ENCODE results near the gene THUMPD2. TPM values are rescaled to one million over a fixed set of nuclear protein-coding genes. Genes with fewer than 3 reads are reported as not detected.

Gene THUMPD2
- polyA plus RNA-seq, 1 donor from 2014 or later: 24.7 TPM

DNA sequence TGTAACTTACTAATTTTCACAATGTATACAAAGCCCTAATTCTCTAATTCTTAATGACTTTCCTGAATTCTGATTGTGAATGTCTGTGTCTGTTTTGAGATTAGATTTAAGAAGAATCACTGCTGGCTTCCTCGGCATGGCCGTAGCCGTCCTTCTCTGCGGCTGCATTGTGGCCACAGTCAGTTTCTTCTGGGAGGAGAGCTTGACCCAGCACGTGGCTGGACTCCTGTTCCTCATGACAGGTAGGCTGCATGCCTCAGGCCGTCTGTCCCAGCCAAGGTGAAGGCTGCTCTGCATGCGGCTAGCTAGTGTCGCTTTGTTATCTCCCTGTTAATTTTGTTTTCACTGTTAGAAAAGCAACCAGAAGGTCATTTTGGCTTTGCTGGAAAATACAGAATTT, 72.1 kb downstream of the THUMPD2 start:
- no peaks in the 10 kb centered on the region for H3K9me3 ChIP-seq (ENCODE audit: low read length)
- no peaks in the 10 kb centered on the region for H3K27me3 ChIP-seq (ENCODE audit: insufficient read depth, low read depth, low read length)
- no peaks in the 10 kb centered on the region for H3F3A ChIP-seq (ENCODE audit: insufficient read depth, low read length, poor library complexity, severe bottlenecking)
- H3K79me2 ChIP-seq (replicated peaks; ENCODE audit: insufficient read depth, low read length): peaks cover 8% of the 10 kb centered on the region
- no peak overlapping the region for H3K4me2 ChIP-seq (ENCODE audit: low read length)
- no peaks in the 10 kb centered on the region for H3K9me2 ChIP-seq (ENCODE audit: insufficient read depth, low read length)
- H3K9ac ChIP-seq (ENCODE audit: low read length): no peak overlapping the region
- H2AFZ ChIP-seq (ENCODE audit: low read depth, low read length): no peak overlapping the region
- no peak overlapping the region for H3K4me3 ChIP-seq (ENCODE audit: low read length)
- TF ChIP-seq REST (IDR thresholded peaks at IDR 0.05; ENCODE audit: borderline replicate concordance) (no peak), EP300 (conservative IDR thresholded peaks at IDR 0.05; ENCODE audit: poor library complexity, severe bottlenecking) (no peak), SMC3 (conservative IDR thresholded peaks at IDR 0.05; ENCODE audit: poor library complexity) (no peak), CTCF (IDR thresholded peaks at IDR 0.05; ENCODE audit: poor library complexity, severe bottlenecking) (no peak), POLR2AphosphoS5 (IDR thresholded peaks at IDR 0.05) (no peak), TAF1 (IDR thresholded peaks at IDR 0.05; ENCODE audit: low read depth) (no peak), EZH2 (IDR thresholded peaks at IDR 0.05; ENCODE audit: borderline replicate concordance, insufficient read depth, low read length, poor library complexity, severe bottlenecking) (no peak), RAD21 (conservative IDR thresholded peaks at IDR 0.05) (no peak), MXI1 (conservative IDR thresholded peaks at IDR 0.05; ENCODE audit: poor library complexity, severe bottlenecking) (no peak)
- no peaks in the 10 kb centered on the region for H3K36me3 ChIP-seq (ENCODE audit: insufficient read depth, low read length)
- no peak overlapping the region for H3K27ac ChIP-seq (ENCODE audit: low read length)
- H4K20me1 ChIP-seq (ENCODE audit: insufficient read depth): no peaks in the 10 kb centered on the region

DNA sequence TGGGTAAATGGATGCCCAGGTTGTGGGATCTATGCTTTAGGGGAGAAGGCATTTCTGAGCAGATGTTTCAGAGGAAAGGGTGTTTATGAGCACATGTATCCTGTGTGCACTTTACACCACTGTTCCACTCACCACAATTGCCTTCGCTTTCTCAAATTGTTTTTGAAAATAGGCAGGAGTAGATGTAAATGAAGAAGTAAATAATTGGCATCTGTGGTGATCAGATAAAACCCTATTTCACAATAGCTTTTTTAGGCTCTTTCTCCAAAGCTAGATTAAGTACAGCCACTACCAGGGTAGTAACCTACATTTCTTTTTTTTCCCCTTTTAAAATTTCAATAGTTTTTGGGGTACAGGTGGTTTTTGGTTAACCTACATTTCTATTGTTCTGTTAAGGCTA, 72.7 kb downstream of the THUMPD2 start:
- H3K9me3 ChIP-seq (ENCODE audit: low read length): no peaks in the 10 kb centered on the region
- no peak overlapping the region for H3K27ac ChIP-seq (ENCODE audit: low read length)
- no peak overlapping the region for H3K4me3 ChIP-seq (ENCODE audit: low read length)
- H3K9ac ChIP-seq (ENCODE audit: low read length): no peak overlapping the region
- H3K9me2 ChIP-seq (ENCODE audit: insufficient read depth, low read length): no peaks in the 10 kb centered on the region
- H3F3A ChIP-seq (ENCODE audit: insufficient read depth, low read length, poor library complexity, severe bottlenecking): no peaks in the 10 kb centered on the region
- H3K4me2 ChIP-seq (ENCODE audit: low read length): no peak overlapping the region
- H2AFZ ChIP-seq (ENCODE audit: low read depth, low read length): no peak overlapping the region
- TF ChIP-seq REST (IDR thresholded peaks at IDR 0.05; ENCODE audit: borderline replicate concordance) (no peak), EZH2 (IDR thresholded peaks at IDR 0.05; ENCODE audit: borderline replicate concordance, insufficient read depth, low read length, poor library complexity, severe bottlenecking) (no peak), SMC3 (conservative IDR thresholded peaks at IDR 0.05; ENCODE audit: poor library complexity) (no peak), RAD21 (conservative IDR thresholded peaks at IDR 0.05) (no peak), CTCF (IDR thresholded peaks at IDR 0.05; ENCODE audit: poor library complexity, severe bottlenecking) (no peak), POLR2AphosphoS5 (IDR thresholded peaks at IDR 0.05) (no peak), EP300 (conservative IDR thresholded peaks at IDR 0.05; ENCODE audit: poor library complexity, severe bottlenecking) (no peak), MXI1 (conservative IDR thresholded peaks at IDR 0.05; ENCODE audit: poor library complexity, severe bottlenecking) (no peak), TAF1 (IDR thresholded peaks at IDR 0.05; ENCODE audit: low read depth) (no peak)
- H4K20me1 ChIP-seq (ENCODE audit: insufficient read depth): no peaks in the 10 kb centered on the region
- H3K27me3 ChIP-seq (ENCODE audit: insufficient read depth, low read depth, low read length): no peaks in the 10 kb centered on the region
- H3K36me3 ChIP-seq (ENCODE audit: insufficient read depth, low read length): no peaks in the 10 kb centered on the region
- peaks cover 12% of the 10 kb centered on the region for H3K79me2 ChIP-seq (replicated peaks; ENCODE audit: insufficient read depth, low read length)

Measured in neural cell (in vitro differentiated cells).